Measurements from ENCODE around the gene SCYL1. TPM values are rescaled to one million over a fixed set of nuclear protein-coding genes. Genes with fewer than 3 reads are reported as not detected.

Gene SCYL1
- total RNA-seq, 1 experiment from 2014 or later, result 104 TPM

- TF ChIP-seq, protein P1, sequence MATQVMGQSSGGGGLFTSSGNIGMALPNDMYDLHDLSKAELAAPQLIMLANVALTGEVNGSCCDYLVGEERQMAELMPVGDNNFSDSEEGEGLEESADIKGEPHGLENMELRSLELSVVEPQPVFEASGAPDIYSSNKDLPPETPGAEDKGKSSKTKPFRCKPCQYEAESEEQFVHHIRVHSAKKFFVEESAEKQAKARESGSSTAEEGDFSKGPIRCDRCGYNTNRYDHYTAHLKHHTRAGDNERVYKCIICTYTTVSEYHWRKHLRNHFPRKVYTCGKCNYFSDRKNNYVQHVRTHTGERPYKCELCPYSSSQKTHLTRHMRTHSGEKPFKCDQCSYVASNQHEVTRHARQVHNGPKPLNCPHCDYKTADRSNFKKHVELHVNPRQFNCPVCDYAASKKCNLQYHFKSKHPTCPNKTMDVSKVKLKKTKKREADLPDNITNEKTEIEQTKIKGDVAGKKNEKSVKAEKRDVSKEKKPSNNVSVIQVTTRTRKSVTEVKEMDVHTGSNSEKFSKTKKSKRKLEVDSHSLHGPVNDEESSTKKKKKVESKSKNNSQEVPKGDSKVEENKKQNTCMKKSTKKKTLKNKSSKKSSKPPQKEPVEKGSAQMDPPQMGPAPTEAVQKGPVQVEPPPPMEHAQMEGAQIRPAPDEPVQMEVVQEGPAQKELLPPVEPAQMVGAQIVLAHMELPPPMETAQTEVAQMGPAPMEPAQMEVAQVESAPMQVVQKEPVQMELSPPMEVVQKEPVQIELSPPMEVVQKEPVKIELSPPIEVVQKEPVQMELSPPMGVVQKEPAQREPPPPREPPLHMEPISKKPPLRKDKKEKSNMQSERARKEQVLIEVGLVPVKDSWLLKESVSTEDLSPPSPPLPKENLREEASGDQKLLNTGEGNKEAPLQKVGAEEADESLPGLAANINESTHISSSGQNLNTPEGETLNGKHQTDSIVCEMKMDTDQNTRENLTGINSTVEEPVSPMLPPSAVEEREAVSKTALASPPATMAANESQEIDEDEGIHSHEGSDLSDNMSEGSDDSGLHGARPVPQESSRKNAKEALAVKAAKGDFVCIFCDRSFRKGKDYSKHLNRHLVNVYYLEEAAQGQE (IDR thresholded peaks at IDR 0.05; ENCODE audit: low read depth), result no peak
- TF ChIP-seq, protein P2, sequence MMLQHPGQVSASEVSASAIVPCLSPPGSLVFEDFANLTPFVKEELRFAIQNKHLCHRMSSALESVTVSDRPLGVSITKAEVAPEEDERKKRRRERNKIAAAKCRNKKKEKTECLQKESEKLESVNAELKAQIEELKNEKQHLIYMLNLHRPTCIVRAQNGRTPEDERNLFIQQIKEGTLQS (IDR thresholded peaks at IDR 0.05), result no peak
- TF ChIP-seq POLR2AphosphoS5 (IDR thresholded peaks at IDR 0.05; ENCODE audit: low read depth, low read length) (peak; percentile 61; the same call in 1 of the 2 replicates), YY1 (IDR thresholded peaks at IDR 0.05; ENCODE audit: extremely low read depth, insufficient replicate concordance, low read depth, low read length) (peak; percentile 70), JUND (IDR thresholded peaks at IDR 0.05) (no peak), EZH2 (IDR thresholded peaks at IDR 0.05) (no peak), ZBTB33 (IDR thresholded peaks at IDR 0.05; ENCODE audit: extremely low read depth, insufficient replicate concordance, low read length) (peak; percentile 13), EZH2phosphoT487 (IDR thresholded peaks at IDR 0.05; ENCODE audit: borderline replicate concordance) (no peak)
These were observed 35.2 kb downstream of the SCYL1 start (continued) for GRCh38 chr11:65559951-65560537.
